ENCODE data around the gene TOR1AIP2. TPM values are rescaled to one million over a fixed set of nuclear protein-coding genes. Genes with fewer than 3 reads are reported as not detected.

The TOR1AIP2 gene
- total and polyA plus RNA-seq, 2 of the 13 experiments (the other 11 are each of a cell fraction or from before 2014, with no cell fraction given) = 35.2 to 65.8 TPM

DNA sequence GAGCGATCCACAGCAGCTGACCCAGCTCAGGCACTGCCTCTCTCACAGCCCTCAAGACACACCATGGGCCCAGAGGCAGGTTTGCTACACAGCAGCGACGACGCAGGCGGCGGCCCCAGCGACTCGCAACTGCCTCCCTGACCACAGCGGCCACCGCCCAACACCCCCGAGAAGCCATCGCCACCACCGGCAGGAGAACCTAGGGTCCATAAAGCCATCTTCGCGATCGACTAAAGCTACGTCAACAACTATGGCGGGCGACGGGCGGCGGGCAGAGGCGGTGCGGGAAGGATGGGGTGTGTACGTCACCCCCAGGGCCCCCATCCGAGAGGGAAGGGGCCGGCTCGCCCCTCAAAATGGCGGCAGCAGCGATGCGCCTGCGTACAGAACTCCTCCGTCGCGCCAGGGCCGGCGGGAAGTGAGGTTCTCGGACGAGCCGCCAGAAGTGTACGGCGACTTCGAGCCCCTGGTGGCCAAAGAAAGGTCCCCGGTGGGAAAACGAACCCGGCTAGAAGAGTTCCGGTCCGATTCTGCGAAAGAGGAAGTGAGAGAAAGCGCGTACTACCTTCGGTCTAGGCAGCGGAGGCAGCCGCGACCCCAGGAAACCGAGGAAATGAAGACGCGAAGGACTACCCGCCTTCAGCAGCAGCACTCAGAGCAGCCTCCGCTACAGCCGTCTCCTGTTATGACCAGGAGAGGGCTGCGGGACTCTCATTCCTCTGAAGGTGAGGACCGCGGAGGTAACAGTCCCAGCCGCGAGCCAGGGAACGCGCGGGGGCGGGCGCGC lies 4.8 kb upstream of the TOR1AIP2 start, which contains the start of gene TOR1AIP1 (continued):
- TF ChIP-seq, protein P1, sequence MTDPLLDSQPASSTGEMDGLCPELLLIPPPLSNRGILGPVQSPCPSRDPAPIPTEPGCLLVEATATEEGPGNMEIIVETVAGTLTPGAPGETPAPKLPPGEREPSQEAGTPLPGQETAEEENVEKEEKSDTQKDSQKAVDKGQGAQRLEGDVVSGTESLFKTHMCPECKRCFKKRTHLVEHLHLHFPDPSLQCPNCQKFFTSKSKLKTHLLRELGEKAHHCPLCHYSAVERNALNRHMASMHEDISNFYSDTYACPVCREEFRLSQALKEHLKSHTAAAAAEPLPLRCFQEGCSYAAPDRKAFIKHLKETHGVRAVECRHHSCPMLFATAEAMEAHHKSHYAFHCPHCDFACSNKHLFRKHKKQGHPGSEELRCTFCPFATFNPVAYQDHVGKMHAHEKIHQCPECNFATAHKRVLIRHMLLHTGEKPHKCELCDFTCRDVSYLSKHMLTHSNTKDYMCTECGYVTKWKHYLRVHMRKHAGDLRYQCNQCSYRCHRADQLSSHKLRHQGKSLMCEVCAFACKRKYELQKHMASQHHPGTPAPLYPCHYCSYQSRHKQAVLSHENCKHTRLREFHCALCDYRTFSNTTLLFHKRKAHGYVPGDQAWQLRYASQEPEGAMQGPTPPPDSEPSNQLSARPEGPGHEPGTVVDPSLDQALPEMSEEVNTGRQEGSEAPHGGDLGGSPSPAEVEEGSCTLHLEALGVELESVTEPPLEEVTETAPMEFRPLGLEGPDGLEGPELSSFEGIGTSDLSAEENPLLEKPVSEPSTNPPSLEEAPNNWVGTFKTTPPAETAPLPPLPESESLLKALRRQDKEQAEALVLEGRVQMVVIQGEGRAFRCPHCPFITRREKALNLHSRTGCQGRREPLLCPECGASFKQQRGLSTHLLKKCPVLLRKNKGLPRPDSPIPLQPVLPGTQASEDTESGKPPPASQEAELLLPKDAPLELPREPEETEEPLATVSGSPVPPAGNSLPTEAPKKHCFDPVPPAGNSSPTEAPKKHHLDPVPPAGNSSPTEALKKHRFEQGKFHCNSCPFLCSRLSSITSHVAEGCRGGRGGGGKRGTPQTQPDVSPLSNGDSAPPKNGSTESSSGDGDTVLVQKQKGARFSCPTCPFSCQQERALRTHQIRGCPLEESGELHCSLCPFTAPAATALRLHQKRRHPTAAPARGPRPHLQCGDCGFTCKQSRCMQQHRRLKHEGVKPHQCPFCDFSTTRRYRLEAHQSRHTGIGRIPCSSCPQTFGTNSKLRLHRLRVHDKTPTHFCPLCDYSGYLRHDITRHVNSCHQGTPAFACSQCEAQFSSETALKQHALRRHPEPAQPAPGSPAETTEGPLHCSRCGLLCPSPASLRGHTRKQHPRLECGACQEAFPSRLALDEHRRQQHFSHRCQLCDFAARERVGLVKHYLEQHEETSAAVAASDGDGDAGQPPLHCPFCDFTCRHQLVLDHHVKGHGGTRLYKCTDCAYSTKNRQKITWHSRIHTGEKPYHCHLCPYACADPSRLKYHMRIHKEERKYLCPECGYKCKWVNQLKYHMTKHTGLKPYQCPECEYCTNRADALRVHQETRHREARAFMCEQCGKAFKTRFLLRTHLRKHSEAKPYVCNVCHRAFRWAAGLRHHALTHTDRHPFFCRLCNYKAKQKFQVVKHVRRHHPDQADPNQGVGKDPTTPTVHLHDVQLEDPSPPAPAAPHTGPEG (CRISPR knock-in tag; IDR thresholded peaks at IDR 0.05) = peak; percentile 65
- TF ChIP-seq MYNN (CRISPR knock-in tag; IDR thresholded peaks at IDR 0.05; ENCODE audit: low read depth) (0 out of 2 replicates have a peak, but pooled peaks have one; percentile 62), EP300 (IDR thresholded peaks at IDR 0.05; ENCODE audit: low read depth in 2 of 2, low read length in 2 of 2) (no peak; a peak in 2 of 4 replicates), EP300 (CRISPR knock-in tag; IDR thresholded peaks at IDR 0.05; ENCODE audit: borderline replicate concordance) (no peak; the same call in 1 of the 2 replicates), HMG20A (CRISPR knock-in tag; IDR thresholded peaks at IDR 0.05; ENCODE audit: borderline replicate concordance) (peak; percentile 49; the same call in 1 of the 2 replicates), DR1 (CRISPR knock-in tag; IDR thresholded peaks at IDR 0.05) (peak; percentile 48), HHEX (CRISPR knock-in tag; IDR thresholded peaks at IDR 0.05) (no peak), KAT7 (CRISPR knock-in tag; IDR thresholded peaks at IDR 0.05; ENCODE audit: borderline replicate concordance) (peak; percentile 91; the same call in 1 of the 2 replicates), NR3C1 (CRISPR knock-in tag; IDR thresholded peaks at IDR 0.05) (no peak), ZNF780A (CRISPR knock-in tag; IDR thresholded peaks at IDR 0.05) (peak; percentile 94)
- TF ChIP-seq, protein P2, sequence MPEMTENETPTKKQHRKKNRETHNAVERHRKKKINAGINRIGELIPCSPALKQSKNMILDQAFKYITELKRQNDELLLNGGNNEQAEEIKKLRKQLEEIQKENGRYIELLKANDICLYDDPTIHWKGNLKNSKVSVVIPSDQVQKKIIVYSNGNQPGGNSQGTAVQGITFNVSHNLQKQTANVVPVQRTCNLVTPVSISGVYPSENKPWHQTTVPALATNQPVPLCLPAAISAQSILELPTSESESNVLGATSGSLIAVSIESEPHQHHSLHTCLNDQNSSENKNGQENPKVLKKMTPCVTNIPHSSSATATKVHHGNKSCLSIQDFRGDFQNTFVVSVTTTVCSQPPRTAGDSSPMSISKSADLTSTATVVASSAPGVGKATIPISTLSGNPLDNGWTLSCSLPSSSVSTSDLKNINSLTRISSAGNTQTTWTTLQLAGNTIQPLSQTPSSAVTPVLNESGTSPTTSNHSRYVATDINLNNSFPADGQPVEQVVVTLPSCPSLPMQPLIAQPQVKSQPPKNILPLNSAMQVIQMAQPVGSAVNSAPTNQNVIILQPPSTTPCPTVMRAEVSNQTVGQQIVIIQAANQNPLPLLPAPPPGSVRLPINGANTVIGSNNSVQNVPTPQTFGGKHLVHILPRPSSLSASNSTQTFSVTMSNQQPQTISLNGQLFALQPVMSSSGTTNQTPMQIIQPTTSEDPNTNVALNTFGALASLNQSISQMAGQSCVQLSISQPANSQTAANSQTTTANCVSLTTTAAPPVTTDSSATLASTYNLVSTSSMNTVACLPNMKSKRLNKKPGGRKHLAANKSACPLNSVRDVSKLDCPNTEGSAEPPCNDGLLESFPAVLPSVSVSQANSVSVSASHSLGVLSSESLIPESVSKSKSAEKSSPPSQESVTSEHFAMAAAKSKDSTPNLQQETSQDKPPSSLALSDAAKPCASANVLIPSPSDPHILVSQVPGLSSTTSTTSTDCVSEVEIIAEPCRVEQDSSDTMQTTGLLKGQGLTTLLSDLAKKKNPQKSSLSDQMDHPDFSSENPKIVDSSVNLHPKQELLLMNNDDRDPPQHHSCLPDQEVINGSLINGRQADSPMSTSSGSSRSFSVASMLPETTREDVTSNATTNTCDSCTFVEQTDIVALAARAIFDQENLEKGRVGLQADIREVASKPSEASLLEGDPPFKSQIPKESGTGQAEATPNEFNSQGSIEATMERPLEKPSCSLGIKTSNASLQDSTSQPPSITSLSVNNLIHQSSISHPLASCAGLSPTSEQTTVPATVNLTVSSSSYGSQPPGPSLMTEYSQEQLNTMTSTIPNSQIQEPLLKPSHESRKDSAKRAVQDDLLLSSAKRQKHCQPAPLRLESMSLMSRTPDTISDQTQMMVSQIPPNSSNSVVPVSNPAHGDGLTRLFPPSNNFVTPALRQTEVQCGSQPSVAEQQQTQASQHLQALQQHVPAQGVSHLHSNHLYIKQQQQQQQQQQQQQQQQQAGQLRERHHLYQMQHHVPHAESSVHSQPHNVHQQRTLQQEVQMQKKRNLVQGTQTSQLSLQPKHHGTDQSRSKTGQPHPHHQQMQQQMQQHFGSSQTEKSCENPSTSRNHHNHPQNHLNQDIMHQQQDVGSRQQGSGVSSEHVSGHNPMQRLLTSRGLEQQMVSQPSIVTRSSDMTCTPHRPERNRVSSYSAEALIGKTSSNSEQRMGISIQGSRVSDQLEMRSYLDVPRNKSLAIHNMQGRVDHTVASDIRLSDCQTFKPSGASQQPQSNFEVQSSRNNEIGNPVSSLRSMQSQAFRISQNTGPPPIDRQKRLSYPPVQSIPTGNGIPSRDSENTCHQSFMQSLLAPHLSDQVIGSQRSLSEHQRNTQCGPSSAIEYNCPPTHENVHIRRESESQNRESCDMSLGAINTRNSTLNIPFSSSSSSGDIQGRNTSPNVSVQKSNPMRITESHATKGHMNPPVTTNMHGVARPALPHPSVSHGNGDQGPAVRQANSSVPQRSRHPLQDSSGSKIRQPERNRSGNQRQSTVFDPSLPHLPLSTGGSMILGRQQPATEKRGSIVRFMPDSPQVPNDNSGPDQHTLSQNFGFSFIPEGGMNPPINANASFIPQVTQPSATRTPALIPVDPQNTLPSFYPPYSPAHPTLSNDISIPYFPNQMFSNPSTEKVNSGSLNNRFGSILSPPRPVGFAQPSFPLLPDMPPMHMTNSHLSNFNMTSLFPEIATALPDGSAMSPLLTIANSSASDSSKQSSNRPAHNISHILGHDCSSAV (CRISPR knock-in tag; IDR thresholded peaks at IDR 0.05; ENCODE audit: borderline replicate concordance) = no peak
- TF ChIP-seq, protein P3, sequence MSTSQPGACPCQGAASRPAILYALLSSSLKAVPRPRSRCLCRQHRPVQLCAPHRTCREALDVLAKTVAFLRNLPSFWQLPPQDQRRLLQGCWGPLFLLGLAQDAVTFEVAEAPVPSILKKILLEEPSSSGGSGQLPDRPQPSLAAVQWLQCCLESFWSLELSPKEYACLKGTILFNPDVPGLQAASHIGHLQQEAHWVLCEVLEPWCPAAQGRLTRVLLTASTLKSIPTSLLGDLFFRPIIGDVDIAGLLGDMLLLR (CRISPR knock-in tag; IDR thresholded peaks at IDR 0.05) = no peak

Measured in HepG2 (cell line).